NCI-H446 treated with DMSO at 0.1 percent for 48 hours (cell line): ENCODE data around the gene TMEM243.
"Not testable (repeated sequence)": the region's sequence is repeated elsewhere in the genome, so short reads cannot be mapped to it uniquely, and the experiment has no call there.

Source experiments
- DNase-seq: peaks from one replicate; lab custom pipeline; 2025; lab: John Stamatoyannopoulos, UW

Gene TMEM243

GRCh38 chr7:87210506-87210905 is 9.0 kb downstream of the TMEM243 start:
- no peak for DNase-seq

- no peak for DNase-seq
Measured at GRCh38 chr7:87209295-87209924, 10.1 kb downstream of the TMEM243 start.

DNA sequence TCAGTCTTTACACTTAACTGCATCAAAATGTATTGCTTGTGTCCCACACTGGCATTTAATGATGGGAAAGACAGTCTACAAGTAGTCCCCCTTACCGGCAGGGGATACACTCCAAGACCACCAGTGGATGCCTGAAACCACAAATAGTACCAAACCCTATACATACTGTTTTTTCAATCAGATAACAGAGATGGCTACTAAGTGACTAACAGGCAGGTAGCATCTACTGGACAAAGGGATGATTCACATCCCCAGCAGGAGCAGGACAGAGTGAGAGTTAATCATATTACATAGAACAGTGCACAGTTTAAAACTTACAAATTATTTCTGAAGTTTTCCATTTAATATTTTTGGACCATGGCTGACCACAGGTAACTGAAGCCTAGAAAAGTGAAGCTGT is 13.2 kb downstream of the TMEM243 start:
- no peak for DNase-seq

DNA sequence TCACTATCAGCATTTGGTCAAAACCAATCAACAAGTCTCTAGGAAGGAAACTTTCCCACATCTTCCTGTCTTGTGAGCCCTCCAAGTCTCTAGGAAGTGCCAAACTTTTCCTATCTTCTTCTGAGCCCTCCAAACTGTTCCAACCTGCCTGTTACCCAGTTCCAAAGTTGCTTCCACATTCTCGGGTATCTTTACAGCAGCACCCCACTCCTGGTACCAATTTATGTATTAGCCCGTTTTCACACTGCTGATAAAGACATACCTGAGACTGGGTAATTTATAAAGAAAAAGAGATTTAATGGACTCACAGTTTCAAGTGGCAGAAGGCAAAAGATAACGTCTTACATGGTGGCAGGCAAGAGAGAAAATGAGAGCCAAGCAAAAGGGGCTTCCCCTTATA is 13.8 kb downstream of the TMEM243 start:
- not testable (repeated sequence) for DNase-seq

DNA sequence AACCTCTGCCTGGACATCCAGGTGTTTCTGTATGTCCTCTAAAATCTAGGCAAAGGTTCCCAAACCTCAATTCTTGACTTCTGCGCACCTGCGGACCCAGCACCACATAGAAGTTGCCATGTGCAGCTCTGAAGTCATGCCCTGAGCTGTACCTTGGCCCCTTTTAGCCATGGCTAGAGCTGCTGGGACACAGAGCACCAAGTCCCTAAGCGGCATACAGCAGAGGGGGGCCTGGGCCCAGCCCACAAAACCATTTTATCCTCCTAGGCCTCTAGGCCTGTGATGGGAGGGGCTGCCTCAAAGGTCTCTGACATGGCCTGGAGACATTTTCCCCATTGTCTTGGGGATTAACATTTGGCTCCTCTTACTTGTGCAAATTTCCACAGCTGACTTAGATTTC is 14.6 kb downstream of the TMEM243 start:
- no peak for DNase-seq

DNA sequence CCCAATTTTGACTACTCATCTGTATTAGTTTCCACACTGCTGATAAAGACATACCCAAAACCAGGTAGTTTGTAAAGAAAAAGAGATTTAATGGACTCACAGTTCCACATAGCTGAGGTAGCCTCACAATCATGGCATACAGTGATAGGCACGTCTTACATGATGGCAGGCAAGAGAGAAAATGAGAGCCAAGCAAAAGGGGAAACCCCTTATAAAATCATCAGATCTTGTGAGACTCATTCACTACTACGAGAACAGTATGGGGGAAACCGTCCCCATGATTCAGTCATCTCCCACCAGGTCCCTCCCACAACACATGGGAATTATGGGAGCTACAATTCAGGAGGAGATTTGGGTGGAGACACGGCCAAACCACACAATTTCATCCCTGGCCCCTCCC is 15.6 kb downstream of the TMEM243 start:
- DNase-seq: not testable (repeated sequence)

- no peak for DNase-seq
Measured at GRCh38 chr7:87202705-87203104, 16.8 kb downstream of the TMEM243 start.

- no peak for DNase-seq
Measured at GRCh38 chr7:87202208-87202607, 17.3 kb downstream of the TMEM243 start.

- no peak for DNase-seq
Measured at GRCh38 chr7:87199700-87200450, 19.7 kb downstream of the TMEM243 start.

DNA sequence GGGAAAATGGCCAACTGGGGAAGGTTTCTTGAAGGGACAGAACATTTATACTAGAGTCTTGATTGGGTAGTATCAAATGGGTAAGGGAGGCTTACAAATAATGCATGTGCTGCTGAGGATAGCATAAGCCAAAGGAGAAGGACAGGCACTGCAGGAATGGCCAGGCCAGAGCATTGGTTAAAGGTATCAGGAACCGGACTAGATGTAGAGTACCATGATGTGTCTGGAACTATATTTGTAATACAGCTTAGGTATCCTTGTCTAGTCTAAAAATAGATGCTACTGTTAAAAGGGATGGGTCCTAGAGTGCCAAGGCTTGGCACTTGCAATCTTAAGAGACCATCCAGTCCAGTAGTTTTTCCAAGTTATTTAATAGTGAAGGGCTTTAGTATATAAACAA is 20.3 kb downstream of the TMEM243 start:
- DNase-seq: no peak

GRCh38 chr7:87193912-87194311 is 25.6 kb downstream of the TMEM243 start:
- no peak for DNase-seq

DNA sequence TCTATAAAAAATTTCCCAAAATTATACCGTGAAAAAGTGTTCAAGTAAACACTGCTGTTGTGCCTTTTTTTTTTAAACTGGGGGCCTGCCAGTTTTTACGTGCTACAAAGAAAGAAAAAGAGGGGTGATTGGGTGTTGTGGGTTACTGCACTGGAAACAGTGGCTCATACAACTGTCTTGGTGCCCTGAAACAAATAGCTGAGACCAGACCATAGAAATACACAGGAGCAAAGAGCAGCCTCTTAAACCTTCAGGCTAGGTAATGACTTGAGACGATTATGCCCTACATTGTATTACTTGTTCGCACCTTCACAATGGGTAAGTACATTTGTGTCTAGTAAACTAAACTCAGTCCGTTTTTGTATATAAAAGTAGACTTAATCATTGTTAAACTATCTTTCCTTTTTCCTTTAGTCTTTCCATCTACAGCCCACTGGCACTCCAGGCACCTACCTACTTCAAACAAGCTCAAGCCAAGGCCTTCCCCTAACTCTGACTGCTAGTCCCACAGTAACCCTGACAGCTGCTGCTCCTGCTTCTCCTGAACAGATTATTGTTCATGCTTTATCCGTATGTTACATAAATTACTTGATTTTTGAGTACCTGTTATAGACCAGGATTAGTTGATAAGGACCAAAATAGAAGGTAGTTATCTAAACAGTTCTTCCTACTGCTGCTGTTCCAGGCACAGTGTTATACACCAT is 26.6 kb downstream of the TMEM243 start:
- no peak for DNase-seq

DNA sequence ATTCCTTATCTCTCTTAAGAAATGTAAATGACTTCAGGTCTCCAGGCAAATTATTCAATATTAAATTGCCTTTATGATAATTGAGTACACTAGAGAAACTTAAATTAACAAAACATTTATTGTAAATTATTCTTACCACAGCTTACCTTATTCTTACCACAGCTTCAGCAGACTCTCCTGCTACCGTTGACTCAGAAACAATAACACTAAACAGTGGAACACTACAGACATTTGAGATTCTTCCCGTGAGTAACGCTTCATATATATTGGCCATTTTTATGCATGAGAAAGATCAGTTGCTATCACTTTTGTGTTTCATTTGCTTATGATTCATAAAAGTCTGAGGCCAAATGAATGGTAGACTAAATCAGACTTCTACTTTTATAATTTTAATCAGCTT is 28.7 kb downstream of the TMEM243 start:
- DNase-seq: no peak

DNA sequence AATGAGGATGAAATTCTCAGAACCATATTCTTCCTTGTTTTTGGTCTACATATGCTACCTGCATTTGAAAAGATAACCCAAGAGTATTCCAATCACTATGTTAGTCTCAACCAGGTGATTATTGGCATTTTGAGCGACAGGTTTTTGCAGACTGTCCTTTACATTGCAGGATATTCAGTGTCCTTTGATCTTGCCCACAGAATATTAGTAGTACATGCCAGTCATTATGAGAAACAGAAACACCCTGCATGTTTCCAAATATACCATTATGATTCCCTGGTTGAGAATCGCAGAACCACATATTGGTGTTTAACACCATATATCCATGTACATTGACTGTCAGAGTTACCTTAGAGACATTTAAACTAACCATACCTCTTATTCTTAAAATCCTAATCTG is 30.6 kb downstream of the TMEM243 start:
- no peak for DNase-seq

DNA sequence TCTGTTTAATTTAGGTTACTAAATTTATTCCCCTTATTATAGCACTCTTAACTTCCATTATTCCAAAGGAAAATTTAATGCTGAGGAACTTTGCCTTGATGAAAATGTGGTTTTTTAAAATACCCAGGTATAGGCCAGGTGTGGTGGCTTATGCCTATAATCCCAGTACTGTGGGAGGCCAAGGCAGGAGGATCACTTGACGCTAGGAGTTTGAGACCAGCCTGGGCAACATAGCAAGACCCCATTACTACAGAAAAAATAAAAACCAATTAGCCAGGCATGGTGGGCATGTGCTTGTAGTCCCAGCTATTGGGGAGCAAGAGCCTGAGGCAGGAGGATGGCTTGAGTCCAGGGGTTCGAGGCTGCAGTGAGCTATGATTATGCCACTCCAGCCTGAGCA is 32.4 kb downstream of the TMEM243 start:
- DNase-seq: no peak

DNA sequence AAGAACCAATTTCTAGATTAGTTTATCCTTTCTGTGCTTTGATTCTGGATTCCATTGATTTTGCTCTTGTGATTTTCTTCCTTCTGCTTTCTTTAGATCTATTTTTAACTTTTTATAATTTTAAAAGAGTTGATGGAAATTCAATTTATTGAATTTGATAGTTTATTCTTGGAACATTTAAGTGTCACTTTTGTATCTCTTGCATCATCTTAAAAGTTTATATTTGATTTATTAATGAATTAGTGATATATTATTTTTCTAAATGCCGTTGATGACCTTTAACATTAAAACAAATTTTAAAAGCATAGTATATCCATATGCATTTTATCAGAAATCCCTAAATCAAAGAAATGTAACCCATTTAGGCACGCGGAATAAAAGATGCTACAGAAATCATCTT is 40.4 kb downstream of the TMEM243 start:
- DNase-seq: no peak

GRCh38 chr7:87178320-87178719 is 41.2 kb downstream of the TMEM243 start:
- DNase-seq: no peak

- no peak for DNase-seq
Measured at GRCh38 chr7:87173471-87173870, 46.1 kb downstream of the TMEM243 start.

DNA sequence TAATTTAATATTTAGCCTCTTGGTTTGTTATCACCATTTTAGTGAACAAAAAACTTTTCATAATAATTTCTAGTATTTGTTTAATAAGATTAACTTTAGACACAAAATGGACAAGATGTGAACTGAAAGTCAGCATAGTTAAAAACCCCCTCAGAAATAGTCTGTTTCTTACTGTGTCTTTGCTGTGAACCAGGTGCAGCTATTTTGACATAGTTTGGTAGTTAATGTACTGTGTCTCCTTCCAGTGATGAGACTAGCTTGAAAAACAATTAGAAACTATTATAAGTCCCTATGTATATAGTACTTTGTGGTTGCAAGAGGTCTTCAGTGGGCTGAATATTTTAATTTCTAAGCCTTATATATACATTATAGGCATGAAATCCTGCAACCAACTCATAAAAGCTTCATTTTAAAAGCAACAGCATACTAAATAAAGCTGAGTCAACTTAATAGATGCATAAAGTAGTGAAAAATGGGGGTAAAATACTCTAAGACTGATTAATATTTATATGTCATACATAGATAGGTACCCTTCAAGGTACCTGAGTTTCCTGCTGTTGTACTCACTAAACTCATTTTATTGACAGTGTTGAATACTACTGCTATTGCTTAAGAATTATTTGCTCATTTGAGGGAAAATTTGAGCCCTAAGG is 48.1 kb downstream of the TMEM243 start:
- DNase-seq: no peak

- no peak for DNase-seq
Measured at GRCh38 chr7:87170828-87171227, 48.7 kb downstream of the TMEM243 start.

GRCh38 chr7:87164433-87164832 is 55.1 kb downstream of the TMEM243 start:
- no peak for DNase-seq

DNA sequence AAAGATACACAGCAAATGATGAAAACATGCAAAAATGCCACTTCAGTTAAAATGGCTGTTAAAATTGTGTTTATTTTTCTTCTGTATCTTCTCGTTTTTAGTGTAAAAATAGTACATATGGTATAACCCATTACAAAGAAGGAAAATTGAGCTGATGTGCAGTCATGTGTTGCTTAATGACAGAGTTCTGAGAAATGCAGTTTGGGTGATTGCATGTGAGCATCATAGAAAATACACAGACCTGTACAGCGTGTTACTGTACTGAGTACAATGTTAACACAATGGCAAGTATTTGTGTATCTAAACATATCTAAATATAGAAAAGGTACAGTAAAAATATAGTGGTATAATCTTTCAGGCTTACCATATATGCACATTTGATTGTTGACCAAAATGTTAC is 60.0 kb downstream of the TMEM243 start:
- DNase-seq: no peak

GRCh38 chr7:87156709-87157108 is 62.8 kb downstream of the TMEM243 start:
- DNase-seq: no peak
